Gastroesophageal sphincter (tissue), 3 donors: ENCODE measurements around the gene TCF12.

Source experiments
- CTCF ChIP-seq, 4 experiments: fragments of 200-600 bp in 2 of 4; fragments of 450-650 bp in 2 of 4; sonication (generic) in 1 of 4; IDR thresholded peaks; one replicate each; pipeline ENCODE4 v1.5.1; 2017 to 2019; ENCODE audit warnings: antibody characterized with exemption in 4 of 4, mild to moderate bottlenecking in 2 of 4, moderate library complexity in 2 of 4
- POLR2A ChIP-seq, 2 donors: fragments of 450-650 bp; IDR thresholded peaks; one replicate each; pipeline ENCODE4 v1.6.1; 2017; ENCODE audit warnings: antibody characterized with exemption in 2 of 2, mild to moderate bottlenecking in 2 of 2, moderate library complexity in 1 of 2
- POLR2AphosphoS5 ChIP-seq: sonication (generic); formaldehyde crosslinking; IDR thresholded peaks from one replicate; pipeline ENCODE4 v1.6.1; 2017; ENCODE audit warnings: antibody characterized with exemption

DNA sequence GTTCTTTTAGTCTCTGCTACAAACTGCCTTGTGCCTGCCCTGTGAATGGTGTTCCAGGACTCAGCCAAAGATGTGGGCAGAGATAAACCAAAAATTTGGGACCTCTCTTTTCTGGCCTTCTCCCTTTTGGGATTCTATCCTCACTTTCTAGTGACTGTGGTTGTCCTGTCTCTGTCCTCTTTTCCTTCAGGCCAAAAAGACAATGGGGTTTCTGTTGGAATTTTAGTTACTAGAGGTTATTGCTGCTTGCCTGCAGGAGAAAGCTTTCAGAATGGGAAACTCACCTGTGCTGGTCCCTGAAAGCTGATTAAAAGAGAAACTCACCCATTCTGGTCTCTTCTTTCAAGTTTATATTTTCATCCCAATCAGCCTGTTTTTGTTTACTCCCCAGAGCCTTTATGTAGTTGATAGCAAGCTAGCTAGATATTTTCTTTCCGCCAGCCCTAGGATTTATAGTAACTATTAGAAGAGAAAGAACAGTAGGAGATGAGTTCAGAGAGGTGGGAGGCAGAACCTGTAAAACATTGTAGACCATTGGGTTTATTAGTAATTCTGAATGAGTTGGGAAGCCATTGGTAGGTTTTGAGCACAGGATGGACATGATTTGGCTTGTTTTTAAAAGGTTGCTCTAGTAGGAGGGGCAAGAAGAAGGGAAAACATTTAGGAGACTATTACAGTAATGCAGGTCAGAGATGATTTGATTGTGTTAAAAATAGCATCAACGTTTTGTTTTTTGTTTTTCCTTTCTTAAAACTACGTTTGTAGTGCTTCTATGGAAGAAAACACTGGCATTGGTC lies 138.9 kb downstream of the TCF12 start:
- TF ChIP-seq POLR2A (IDR thresholded peaks at IDR 0.05) (no peak), POLR2AphosphoS5 (no peak), CTCF (IDR thresholded peaks at IDR 0.05) (no peak)
